Activated T-cell treated with anti-CD3 and anti-CD28 coated beads, Interleukin-2, amount 50 U/mL, for 72 hours (primary cell): ENCODE data around the gene SEC16A. TPM values are rescaled to one million over a fixed set of nuclear protein-coding genes. Genes with fewer than 3 reads are reported as not detected.

Experiments
- total RNA-seq, 2 donors: library from RNA; stranded (reverse); gene quantifications; one replicate each; pipeline ENCODE4 v1.2.3, GENCODE V29; 2022

The SEC16A gene
- total RNA-seq, 2 donors from 2014 or later, result 69.5 to 74.5 TPM

Other genes with a start within 250 kb of the SEC16A start
- gene QSOX2, start 237.2 kb downstream of the SEC16A start, total RNA-seq, result 10 to 100 TPM; 21.5 to 25.1 TPM
- not detected for gene CCDC187, start 178.9 kb downstream of the SEC16A start, total RNA-seq
- 10 to 100 TPM; 11.6 to 12.3 TPM for gene GPSM1, start 155.5 kb downstream of the SEC16A start, total RNA-seq
- 10 to 100 TPM; 10.8 to 14.4 TPM for gene DNLZ, start 119.3 kb downstream of the SEC16A start, total RNA-seq
- 1 to 10 TPM; 1.2 to 1.6 TPM for gene CARD9, start 109.4 kb downstream of the SEC16A start, total RNA-seq
- 10 to 100 TPM; 10.9 to 14.3 TPM for gene SNAPC4, start 82.9 kb downstream of the SEC16A start, total RNA-seq
- gene ENTR1, start 72.4 kb downstream of the SEC16A start, total RNA-seq, result 10 to 100 TPM; 47.2 to 70.6 TPM
- gene PMPCA, start 72.4 kb downstream of the SEC16A start, total RNA-seq, result 10 to 100 TPM; 61.9 to 62.7 TPM
- 10 to 100 TPM; 17.2 to 20.1 TPM for gene INPP5E, start 43.2 kb downstream of the SEC16A start, total RNA-seq
- gene NOTCH1, start 63.0 kb upstream of the SEC16A start, total RNA-seq, result 10 to 100 TPM; 71.6 to 84.2 TPM
- gene EGFL7, start 179.9 kb upstream of the SEC16A start, total RNA-seq, result 1 to 10 TPM in 1 of 2 donors, under 1 TPM in 1; 0.93 to 1.1 TPM
- gene AGPAT2, start 204.4 kb upstream of the SEC16A start, total RNA-seq, result 10 to 100 TPM; 18.3 to 19.2 TPM
- gene DIPK1B, start 229.5 kb upstream of the SEC16A start, total RNA-seq, result under 1 TPM; 0.67 to 0.72 TPM